GM19438 (cell line): Measurements from ENCODE around the gene TMEM88.

Experiments used
- ATAC-seq: cut with Tn5 transposase; IDR thresholded peaks from one replicate; pipeline ENCODE4 v1.9.1; 2021; ENCODE audit warnings: low read depth; ENCODE audit not compliant: unreplicated experiment

TMEM88 gene

GRCh38 chr17:7832431-7832830 is 22.4 kb upstream of the TMEM88 start:
- no peak for ATAC-seq

GRCh38 chr17:7833011-7833794 is 21.7 kb upstream of the TMEM88 start:
- ATAC-seq: no peak

- peak; percentile 34 for ATAC-seq
These were observed 20.9 kb upstream of the TMEM88 start, which contains the start of gene KDM6B for GRCh38 chr17:7833795-7834541. Gene KDM6B (plus strand): TSS chr17:7834217. CDS start chr17:7845555, 11,338 bp downstream.

- ATAC-seq: no peak
These were observed 20.3 kb upstream of the TMEM88 start for GRCh38 chr17:7834542-7834956.

- peak; percentile 40 for ATAC-seq
These were observed 19.7 kb upstream of the TMEM88 start for GRCh38 chr17:7834957-7835813.

GRCh38 chr17:7835814-7836595 is 18.9 kb upstream of the TMEM88 start:
- ATAC-seq: peak; percentile 25

- ATAC-seq: no peak
These were observed 18.1 kb upstream of the TMEM88 start for GRCh38 chr17:7836596-7837407.

- no peak for ATAC-seq
These were observed 17.3 kb upstream of the TMEM88 start for GRCh38 chr17:7837408-7838088.

GRCh38 chr17:7838090-7839075 is 16.5 kb upstream of the TMEM88 start:
- ATAC-seq: no peak

GRCh38 chr17:7839190-7839875 is 15.5 kb upstream of the TMEM88 start:
- ATAC-seq: no peak

- ATAC-seq: no peak
These were observed 15.0 kb upstream of the TMEM88 start for GRCh38 chr17:7839876-7840261.

GRCh38 chr17:7840441-7840840 is 14.4 kb upstream of the TMEM88 start:
- ATAC-seq: no peak

- ATAC-seq: no peak
These were observed 14.0 kb upstream of the TMEM88 start for GRCh38 chr17:7840875-7841274.

GRCh38 chr17:7841396-7841914 is 13.4 kb upstream of the TMEM88 start:
- no peak for ATAC-seq

- ATAC-seq: peak; percentile 23
These were observed 12.9 kb upstream of the TMEM88 start for GRCh38 chr17:7841915-7842379.

- ATAC-seq: peak; percentile 20
These were observed 12.2 kb upstream of the TMEM88 start for GRCh38 chr17:7842380-7843256.
